Heart right ventricle (tissue), 16 donors: ENCODE measurements around the gene DMBX1. TPM values are rescaled to one million over a fixed set of nuclear protein-coding genes. Genes with fewer than 3 reads are reported as not detected.

Experiments used
- ATAC-seq, 8 donors: fragments of 200-7000 bp; cut with Tn5 transposase; one replicate each; pipeline ENCODE4 v1.9.1; 2020; ENCODE audit warnings: mild to moderate bottlenecking in 8 of 8, moderate library complexity in 8 of 8, moderate number of reproducible peaks in 1 of 8
- DNase-seq, 2 donors: peaks; one replicate each; pipeline ENCODE4 v3.0.0-alpha.2; 2020
- H3K27ac ChIP-seq, 10 donors: fragments of 200-600 bp; sonication (generic) in 2 of 10; one replicate each; pipeline versions ENCODE4 v1.5.0 to v1.8.0; 2020 to 2022; ENCODE audit warnings: mild to moderate bottlenecking in 3 of 10
- H3K27me3 ChIP-seq, 7 donors: fragments of 200-600 bp; one replicate each; pipeline ENCODE4 v1.8.0; 2021 to 2022; ENCODE audit warnings: mild to moderate bottlenecking in 2 of 7
- H3K36me3 ChIP-seq, 9 donors: fragments of 200-600 bp; sonication (generic) in 1 of 9; one replicate each; pipeline versions ENCODE4 v1.5.0 to v1.8.0; 2020 to 2022; ENCODE audit warnings: mild to moderate bottlenecking in 2 of 9
- H3K4me1 ChIP-seq, 9 donors: fragments of 200-600 bp; sonication (generic) in 1 of 9; one replicate each; pipeline versions ENCODE4 v1.5.0 to v1.8.0; 2020 to 2022; ENCODE audit warnings: mild to moderate bottlenecking in 4 of 9
- H3K4me3 ChIP-seq, 10 donors: fragments of 200-600 bp; sonication (generic) in 2 of 10; one replicate each; pipeline versions ENCODE4 v1.5.0 to v1.8.0; 2020 to 2022; ENCODE audit warnings: mild to moderate bottlenecking in 7 of 10, moderate library complexity in 2 of 10
- H3K9me3 ChIP-seq, 11 donors: fragments of 200-600 bp in 10 of 11; sonication (generic) in 2 of 11; one replicate each; pipeline versions ENCODE4 v1.5.0 to v1.8.0; 2013 to 2022; ENCODE audit warnings: mild to moderate bottlenecking in 2 of 11, control low read depth in 1 of 11, moderate library complexity in 1 of 11
- CTCF ChIP-seq, 9 donors: fragments of 200-600 bp; sonication (generic) in 2 of 9; IDR thresholded peaks; one replicate each; pipeline versions ENCODE4 v1.5.0 to v1.8.0; 2021 to 2022; ENCODE audit warnings: antibody characterized with exemption in 9 of 9, mild to moderate bottlenecking in 5 of 9, moderate library complexity in 1 of 9
- WGBS, 2 donors: extraction: QIAGEN DNeasy Blood & Tissue Kit; methylation state at CpG; one replicate each; pipeline ENCODE4 v1.1.7; 2013; ENCODE audit warnings: inconsistent platforms in 1 of 2; 5-methylcytosine and 5-hydroxymethylcytosine counted together
- intact Hi-C, 10 donors: fragments of 100-400 bp; cut with DNase I; formaldehyde crosslinking; loops; one replicate each; pipeline versions ENCODE4 v1.11.1 to v1.14.2; 2022
- polyA plus RNA-seq, 2 donors: library from polyadenylated mRNA; stranded (reverse); fragments of 200-250 nt; gene quantifications; one replicate each; pipeline ENCODE4 v1.2.3, GENCODE V29; 2013
- total RNA-seq, 10 donors: library from RNA; stranded (reverse); fragmentation: NEBNext Ultra II Directional in 3 of 10; extraction: Animal tissue kit (Norgen Biotek cat#: 25700) in 3 of 10; gene quantifications; one replicate each; pipeline versions ENCODE4 v1.2.1 to v1.2.4, GENCODE V29; 2021 to 2023
- donor health status: Arrhythmogenic right ventricular cardiomyopathy.
- donor health status: ischemic (EF 13 %, LVEDD 7.1; RV severe dilation, severe dysfunction).
- donor health status: healthy with polysubstance abuse.
- donor health status: DM: no; HTN: yes; CAD: no.
- donor health status: DM: no; HTN: no; CAD: no.
- donor health status: ischemic (EF 25% LVEDD 6.9; RV normal size, moderate dysfunction).
- donor health status: ischemic (EF 25% LVEDD 5.7; RV mildly dilated, moderate dysfunction).
- donor health status: healthy.
- donor health status: DM: yes; HTN: yes; CAD: no.
- donor health status: Ischemic cardiomyopathy.
- donor health status: ischemic (EF 35%, LVEDD 5.7; RV mildly dilated, moderate dysfunction).
- donor health status: nonischemic (EF 11% LVEDD 7.7; RV severe dilation, severe dysfunction).
- donor health status: DM: yes; HTN: yes; CAD: no.
- donor health status: PGD.
- donor health status: ischemic (EF 29% LVEDD 5.4; RV normal size, mild dysfunction).
- donor health status: nonischemic (EF 23%, LVEDD 6.1; RV moderate dilation, normal function).

The DMBX1 gene
- total and polyA plus RNA-seq, 12 donors, result not detected

- peaks cover 3 to 27% (median 11%) of the 10 kb centered on the region in 9 donors for H3K4me1 ChIP-seq
- no peak for ATAC-seq
- no peaks in the 10 kb centered on the region for H3K9me3 ChIP-seq
- H3K27ac ChIP-seq, result no peak overlapping the region
- no peak for DNase-seq
- H3K36me3 ChIP-seq, result no peaks in the 10 kb centered on the region
- intact Hi-C loops, result loop anchor here (1.0 to 10.0 kb wide), 6 partner anchors 81 to 281 kb away; no protein-coding TSS in a partner anchor
- WGBS, 2 donors, result 63 to 66% methylated on average over 3 of the region's 3 CpGs
- TF ChIP-seq CTCF (IDR thresholded peaks at IDR 0.05), result no peak
- no peak overlapping the region for H3K4me3 ChIP-seq
- H3K27me3 ChIP-seq, result peaks cover 5 to 50% (median 32%) of the 10 kb centered on the region in 7 donors
These were observed 43.8 kb upstream of the DMBX1 start for GRCh38 chr1:46445773-46446256.

- intact Hi-C loops, result loop anchor here (1.0 to 10.0 kb wide), 6 partner anchors 80 to 280 kb away; no protein-coding TSS in a partner anchor
- whole genome bisulfite sequencing, 2 donors, result 31 to 38% methylated on average over 15 of the region's 15 CpGs
These were observed 42.8 kb upstream of the DMBX1 start for GRCh38 chr1:46446646-46447498.

GRCh38 chr1:46447499-46448108, 42.0 kb upstream of the DMBX1 start:
- no peaks in the 10 kb centered on the region for H3K36me3 ChIP-seq
- 44 to 52% methylated on average over 14 of the region's 14 CpGs for WGBS, 2 donors
- peak overlapping the region in 9 of 10 donors; percentile 18 to 58 (median 49) for H3K4me3 ChIP-seq
- intact Hi-C loops, result loop anchor here (1.0 to 10.0 kb wide), 6 partner anchors 79 to 279 kb away; no protein-coding TSS in a partner anchor
- peaks cover 3 to 24% (median 11%) of the 10 kb centered on the region in 9 donors for H3K4me1 ChIP-seq
- H3K9me3 ChIP-seq, result no peaks in the 10 kb centered on the region
- H3K27ac ChIP-seq, result no peak overlapping the region
- TF ChIP-seq CTCF (IDR thresholded peaks at IDR 0.05), result no peak
- ATAC-seq, result no peak
- H3K27me3 ChIP-seq, result peaks cover 5 to 66% (median 40%) of the 10 kb centered on the region in 7 donors
- DNase-seq, result no peak

More at GRCh38 chr1:46446646-46447498, 42.8 kb upstream of the DMBX1 start:
- peak; percentile 44 to 74 (median 62) for ATAC-seq
- Histone ChIP-seq H3K36me3 (no peaks in the 10 kb centered on the region), H3K4me3 (no peak overlapping the region), H3K27me3 (peaks cover 5 to 60% (median 36%) of the 10 kb centered on the region in 7 donors), H3K27ac (no peak overlapping the region), H3K9me3 (no peaks in the 10 kb centered on the region), H3K4me1 (peaks cover 3 to 27% (median 11%) of the 10 kb centered on the region in 9 donors)
- peak; percentile 59 to 93 (median 87) for TF ChIP-seq CTCF (IDR thresholded peaks at IDR 0.05)
- DNase-seq, result peak; percentile 71 to 78
